ENCODE results near the gene BMAL1.

GRCh38 chr11:13303668-13304649, 26.4 kb downstream of the BMAL1 start:
- TF ChIP-seq EP300 (IDR thresholded peaks at IDR 0.05) = no peak
- TF ChIP-seq POLR2A (IDR thresholded peaks at IDR 0.05) = no peak
- TF ChIP-seq, protein P1, sequence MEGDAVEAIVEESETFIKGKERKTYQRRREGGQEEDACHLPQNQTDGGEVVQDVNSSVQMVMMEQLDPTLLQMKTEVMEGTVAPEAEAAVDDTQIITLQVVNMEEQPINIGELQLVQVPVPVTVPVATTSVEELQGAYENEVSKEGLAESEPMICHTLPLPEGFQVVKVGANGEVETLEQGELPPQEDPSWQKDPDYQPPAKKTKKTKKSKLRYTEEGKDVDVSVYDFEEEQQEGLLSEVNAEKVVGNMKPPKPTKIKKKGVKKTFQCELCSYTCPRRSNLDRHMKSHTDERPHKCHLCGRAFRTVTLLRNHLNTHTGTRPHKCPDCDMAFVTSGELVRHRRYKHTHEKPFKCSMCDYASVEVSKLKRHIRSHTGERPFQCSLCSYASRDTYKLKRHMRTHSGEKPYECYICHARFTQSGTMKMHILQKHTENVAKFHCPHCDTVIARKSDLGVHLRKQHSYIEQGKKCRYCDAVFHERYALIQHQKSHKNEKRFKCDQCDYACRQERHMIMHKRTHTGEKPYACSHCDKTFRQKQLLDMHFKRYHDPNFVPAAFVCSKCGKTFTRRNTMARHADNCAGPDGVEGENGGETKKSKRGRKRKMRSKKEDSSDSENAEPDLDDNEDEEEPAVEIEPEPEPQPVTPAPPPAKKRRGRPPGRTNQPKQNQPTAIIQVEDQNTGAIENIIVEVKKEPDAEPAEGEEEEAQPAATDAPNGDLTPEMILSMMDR (IDR thresholded peaks at IDR 0.05) = no peak

All from sigmoid colon (tissue), 4 donors.